SU-DHL-6 (cell line): ENCODE results near the gene HAGH.

Experiments used
- EZH2phosphoT487 ChIP-seq: fragments of 200-600 bp; sonication (generic), shearing (Covaris generic); conservative IDR thresholded peaks from 2 replicates; pipeline ENCODE4 v1.6.1; 2018; ENCODE audit warnings: mild to moderate bottlenecking, antibody characterized with exemption, low read length, moderate library complexity, mixed read lengths
- TF ChIP-seq, protein P1 (sequence below): fragments of 200-600 bp; sonication (generic); IDR thresholded peaks from one replicate; pipeline ENCODE4 v1.5.1; 2017; ENCODE audit warnings: antibody characterized with exemption, mild to moderate bottlenecking, low read length, moderate library complexity; ENCODE audit not compliant: insufficient read depth, poor library complexity, severe bottlenecking

DNA sequence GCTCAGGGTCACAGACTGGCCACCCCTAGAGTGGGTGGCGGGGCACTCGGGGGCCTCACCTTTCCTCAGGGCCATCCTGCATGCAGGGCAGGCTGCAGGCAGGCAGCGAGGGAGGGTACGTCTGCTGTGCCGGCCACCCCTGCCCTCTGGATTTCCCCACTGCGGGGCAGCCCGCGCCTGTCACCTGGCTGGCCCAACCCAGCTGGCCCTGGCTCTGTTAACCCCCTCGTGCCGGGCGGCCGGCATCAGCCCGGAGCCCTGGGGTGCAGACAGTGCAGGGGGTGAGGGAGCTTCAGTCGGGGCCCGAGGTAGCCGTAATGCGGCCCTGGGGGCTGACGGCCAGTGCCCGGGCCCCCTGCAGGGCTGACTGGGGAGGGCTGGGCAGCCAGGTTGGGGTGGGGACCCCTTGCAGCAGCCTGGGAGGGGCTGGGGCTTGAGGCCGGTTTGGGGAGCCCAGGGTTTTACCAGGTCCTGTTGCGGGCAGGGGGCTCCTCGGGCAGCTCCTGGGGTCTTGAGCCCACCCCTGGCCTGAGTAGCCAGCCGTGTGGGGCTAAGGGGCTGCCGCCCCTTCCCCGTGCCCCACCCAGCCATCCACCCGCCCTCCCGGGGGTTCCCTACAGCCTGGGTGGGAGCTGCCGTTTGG lies 32.9 kb downstream of the HAGH start, which contains the start of gene IGFALS:
- TF ChIP-seq, protein P1, sequence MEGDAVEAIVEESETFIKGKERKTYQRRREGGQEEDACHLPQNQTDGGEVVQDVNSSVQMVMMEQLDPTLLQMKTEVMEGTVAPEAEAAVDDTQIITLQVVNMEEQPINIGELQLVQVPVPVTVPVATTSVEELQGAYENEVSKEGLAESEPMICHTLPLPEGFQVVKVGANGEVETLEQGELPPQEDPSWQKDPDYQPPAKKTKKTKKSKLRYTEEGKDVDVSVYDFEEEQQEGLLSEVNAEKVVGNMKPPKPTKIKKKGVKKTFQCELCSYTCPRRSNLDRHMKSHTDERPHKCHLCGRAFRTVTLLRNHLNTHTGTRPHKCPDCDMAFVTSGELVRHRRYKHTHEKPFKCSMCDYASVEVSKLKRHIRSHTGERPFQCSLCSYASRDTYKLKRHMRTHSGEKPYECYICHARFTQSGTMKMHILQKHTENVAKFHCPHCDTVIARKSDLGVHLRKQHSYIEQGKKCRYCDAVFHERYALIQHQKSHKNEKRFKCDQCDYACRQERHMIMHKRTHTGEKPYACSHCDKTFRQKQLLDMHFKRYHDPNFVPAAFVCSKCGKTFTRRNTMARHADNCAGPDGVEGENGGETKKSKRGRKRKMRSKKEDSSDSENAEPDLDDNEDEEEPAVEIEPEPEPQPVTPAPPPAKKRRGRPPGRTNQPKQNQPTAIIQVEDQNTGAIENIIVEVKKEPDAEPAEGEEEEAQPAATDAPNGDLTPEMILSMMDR = no peak
- TF ChIP-seq EZH2phosphoT487 = no peak
